ENCODE data around the gene RSPO1.

RSPO1 gene

DNA sequence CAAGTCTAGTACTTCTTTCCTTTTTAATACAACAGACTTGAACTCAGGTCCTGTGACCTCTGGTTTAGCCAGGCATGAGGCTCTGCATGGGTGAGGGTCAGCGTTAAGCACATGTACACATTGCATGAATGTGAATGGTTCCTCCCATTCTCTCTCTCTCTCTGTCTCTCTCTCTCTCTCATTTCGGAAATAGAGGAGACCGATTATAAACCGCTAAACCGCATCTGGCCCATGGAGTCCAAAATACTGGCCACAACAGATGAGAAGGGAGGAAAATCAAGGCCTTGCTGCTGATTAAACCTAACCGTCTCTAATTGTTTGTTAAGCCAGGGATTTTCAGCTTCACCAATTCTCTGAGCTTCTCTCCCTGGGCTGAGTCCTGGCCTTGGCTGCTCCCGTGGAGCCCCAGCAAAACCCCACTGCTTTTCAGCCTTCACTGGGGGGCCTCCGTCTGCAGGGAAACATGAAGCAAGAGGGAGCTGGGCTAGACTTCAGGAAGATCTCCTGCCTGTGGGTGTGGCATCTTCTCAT is 6.6 kb downstream of the RSPO1 start:
- TF ChIP-seq TEAD4 (IDR thresholded peaks at IDR 0.05) (no peak), ZBTB7A (IDR thresholded peaks at IDR 0.05; ENCODE audit: low read depth) (no peak), EP300 (IDR thresholded peaks at IDR 0.05; ENCODE audit: borderline replicate concordance) (no peak), YY1 (IDR thresholded peaks at IDR 0.05; ENCODE audit: low read depth) (no peak), TAF1 (IDR thresholded peaks at IDR 0.05; ENCODE audit: low read depth) (no peak), CREB1 (IDR thresholded peaks at IDR 0.05; ENCODE audit: low read depth) (no peak), CEBPB (IDR thresholded peaks at IDR 0.05) (no peak), FOXM1 (IDR thresholded peaks at IDR 0.05; ENCODE audit: borderline replicate concordance, low read depth) (no peak), EGR1 (IDR thresholded peaks at IDR 0.05) (no peak)
- TF ChIP-seq, protein P1, sequence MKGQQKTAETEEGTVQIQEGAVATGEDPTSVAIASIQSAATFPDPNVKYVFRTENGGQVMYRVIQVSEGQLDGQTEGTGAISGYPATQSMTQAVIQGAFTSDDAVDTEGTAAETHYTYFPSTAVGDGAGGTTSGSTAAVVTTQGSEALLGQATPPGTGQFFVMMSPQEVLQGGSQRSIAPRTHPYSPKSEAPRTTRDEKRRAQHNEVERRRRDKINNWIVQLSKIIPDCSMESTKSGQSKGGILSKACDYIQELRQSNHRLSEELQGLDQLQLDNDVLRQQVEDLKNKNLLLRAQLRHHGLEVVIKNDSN (IDR thresholded peaks at IDR 0.05), result no peak
- TF ChIP-seq, protein P2, sequence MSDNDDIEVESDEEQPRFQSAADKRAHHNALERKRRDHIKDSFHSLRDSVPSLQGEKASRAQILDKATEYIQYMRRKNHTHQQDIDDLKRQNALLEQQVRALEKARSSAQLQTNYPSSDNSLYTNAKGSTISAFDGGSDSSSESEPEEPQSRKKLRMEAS (IDR thresholded peaks at IDR 0.05), result no peak

DNA sequence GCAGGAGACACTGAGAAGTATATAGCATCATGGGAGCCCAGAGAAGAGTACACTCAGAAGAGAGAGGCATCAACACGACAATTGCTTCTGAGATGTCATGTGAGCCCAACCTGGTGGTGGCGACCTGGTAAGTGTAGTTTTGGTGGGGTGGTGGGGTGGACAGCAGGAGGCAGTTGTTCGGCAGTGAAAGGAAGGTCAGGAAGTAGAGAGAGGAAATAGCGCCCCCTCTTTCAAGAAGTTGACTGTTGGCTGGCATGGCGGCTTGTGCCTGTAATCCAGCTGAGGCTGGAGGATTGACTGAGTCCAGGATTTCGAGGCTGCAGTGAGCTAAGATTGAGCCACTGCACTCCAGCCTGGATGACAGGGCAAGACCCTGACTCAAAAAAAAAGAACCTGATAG is 12.6 kb downstream of the RSPO1 start:
- TF ChIP-seq ZBTB7A (IDR thresholded peaks at IDR 0.05; ENCODE audit: low read depth) (no peak), EGR1 (IDR thresholded peaks at IDR 0.05) (no peak), RAD21 (IDR thresholded peaks at IDR 0.05; ENCODE audit: low read depth) (no peak), YY1 (IDR thresholded peaks at IDR 0.05; ENCODE audit: low read depth) (no peak), CREB1 (IDR thresholded peaks at IDR 0.05; ENCODE audit: low read depth) (no peak), CEBPB (IDR thresholded peaks at IDR 0.05) (no peak), TAF1 (IDR thresholded peaks at IDR 0.05; ENCODE audit: low read depth) (no peak), TCF12 (IDR thresholded peaks at IDR 0.05; ENCODE audit: low read depth) (no peak), NFIC (IDR thresholded peaks at IDR 0.05) (no peak), FOXM1 (IDR thresholded peaks at IDR 0.05; ENCODE audit: borderline replicate concordance, low read depth) (no peak), TEAD4 (IDR thresholded peaks at IDR 0.05) (no peak), EP300 (IDR thresholded peaks at IDR 0.05; ENCODE audit: borderline replicate concordance) (no peak)
- TF ChIP-seq, protein P2 (IDR thresholded peaks at IDR 0.05), result no peak
- TF ChIP-seq, protein P3, sequence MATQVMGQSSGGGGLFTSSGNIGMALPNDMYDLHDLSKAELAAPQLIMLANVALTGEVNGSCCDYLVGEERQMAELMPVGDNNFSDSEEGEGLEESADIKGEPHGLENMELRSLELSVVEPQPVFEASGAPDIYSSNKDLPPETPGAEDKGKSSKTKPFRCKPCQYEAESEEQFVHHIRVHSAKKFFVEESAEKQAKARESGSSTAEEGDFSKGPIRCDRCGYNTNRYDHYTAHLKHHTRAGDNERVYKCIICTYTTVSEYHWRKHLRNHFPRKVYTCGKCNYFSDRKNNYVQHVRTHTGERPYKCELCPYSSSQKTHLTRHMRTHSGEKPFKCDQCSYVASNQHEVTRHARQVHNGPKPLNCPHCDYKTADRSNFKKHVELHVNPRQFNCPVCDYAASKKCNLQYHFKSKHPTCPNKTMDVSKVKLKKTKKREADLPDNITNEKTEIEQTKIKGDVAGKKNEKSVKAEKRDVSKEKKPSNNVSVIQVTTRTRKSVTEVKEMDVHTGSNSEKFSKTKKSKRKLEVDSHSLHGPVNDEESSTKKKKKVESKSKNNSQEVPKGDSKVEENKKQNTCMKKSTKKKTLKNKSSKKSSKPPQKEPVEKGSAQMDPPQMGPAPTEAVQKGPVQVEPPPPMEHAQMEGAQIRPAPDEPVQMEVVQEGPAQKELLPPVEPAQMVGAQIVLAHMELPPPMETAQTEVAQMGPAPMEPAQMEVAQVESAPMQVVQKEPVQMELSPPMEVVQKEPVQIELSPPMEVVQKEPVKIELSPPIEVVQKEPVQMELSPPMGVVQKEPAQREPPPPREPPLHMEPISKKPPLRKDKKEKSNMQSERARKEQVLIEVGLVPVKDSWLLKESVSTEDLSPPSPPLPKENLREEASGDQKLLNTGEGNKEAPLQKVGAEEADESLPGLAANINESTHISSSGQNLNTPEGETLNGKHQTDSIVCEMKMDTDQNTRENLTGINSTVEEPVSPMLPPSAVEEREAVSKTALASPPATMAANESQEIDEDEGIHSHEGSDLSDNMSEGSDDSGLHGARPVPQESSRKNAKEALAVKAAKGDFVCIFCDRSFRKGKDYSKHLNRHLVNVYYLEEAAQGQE (IDR thresholded peaks at IDR 0.05; ENCODE audit: low read depth), result no peak
- TF ChIP-seq, protein P1 (IDR thresholded peaks at IDR 0.05), result no peak

DNA sequence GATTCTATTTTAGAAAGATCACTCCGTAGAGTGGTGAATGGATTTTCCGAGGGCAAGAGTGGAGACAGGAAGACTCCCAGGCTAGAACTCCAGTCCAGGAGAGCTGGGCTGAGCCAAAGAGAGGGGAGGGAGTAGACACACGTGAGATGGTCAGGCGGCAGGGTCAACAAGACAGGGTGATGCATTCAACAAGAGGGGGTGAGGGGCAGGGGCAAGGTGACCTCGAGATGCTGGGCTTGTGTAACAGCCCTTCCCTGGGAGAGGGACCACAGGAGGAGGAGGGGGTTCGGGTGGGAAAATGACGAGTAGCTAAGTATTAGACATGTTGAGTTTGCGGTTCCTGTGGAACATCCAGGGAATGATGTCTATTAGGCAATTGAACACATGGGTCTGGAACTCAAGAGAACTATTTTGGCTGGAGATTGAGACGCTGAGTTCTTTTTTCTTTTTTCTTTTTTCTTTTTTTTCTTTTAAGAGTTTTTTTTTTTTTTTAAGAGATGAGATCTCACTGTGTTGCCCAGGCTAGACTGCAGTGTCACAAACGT is 13.3 kb downstream of the RSPO1 start:
- no peak for TF ChIP-seq YY1 (IDR thresholded peaks at IDR 0.05; ENCODE audit: low read depth)
- TF ChIP-seq, protein P2 (IDR thresholded peaks at IDR 0.05), result no peak
- no peak for TF ChIP-seq CREB1 (IDR thresholded peaks at IDR 0.05; ENCODE audit: low read depth)
- no peak for TF ChIP-seq CEBPB (IDR thresholded peaks at IDR 0.05)

DNA sequence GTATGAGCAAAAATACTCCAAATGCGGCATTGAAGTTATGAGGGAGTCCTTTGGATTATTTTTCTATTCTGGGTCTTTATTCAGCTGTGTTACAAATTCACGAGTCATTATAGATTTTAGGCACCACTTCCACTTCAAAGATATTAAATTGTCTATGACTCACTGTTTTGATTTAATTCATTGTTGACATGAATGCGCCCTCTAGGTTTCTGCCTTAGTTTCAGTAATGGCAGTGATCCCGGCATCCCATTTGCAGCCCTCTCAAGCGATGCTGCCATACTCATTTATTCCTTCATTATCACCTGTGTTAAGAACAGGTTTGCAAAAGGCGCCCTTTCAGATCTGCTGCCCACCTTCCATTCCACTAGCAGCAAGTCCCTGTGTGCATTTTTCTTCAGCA is 14.0 kb downstream of the RSPO1 start:
- TF ChIP-seq, protein P3 (IDR thresholded peaks at IDR 0.05; ENCODE audit: low read depth), result no peak
- TF ChIP-seq NFIC (IDR thresholded peaks at IDR 0.05), result no peak
- no peak for TF ChIP-seq ZBTB7A (IDR thresholded peaks at IDR 0.05; ENCODE audit: low read depth)

DNA sequence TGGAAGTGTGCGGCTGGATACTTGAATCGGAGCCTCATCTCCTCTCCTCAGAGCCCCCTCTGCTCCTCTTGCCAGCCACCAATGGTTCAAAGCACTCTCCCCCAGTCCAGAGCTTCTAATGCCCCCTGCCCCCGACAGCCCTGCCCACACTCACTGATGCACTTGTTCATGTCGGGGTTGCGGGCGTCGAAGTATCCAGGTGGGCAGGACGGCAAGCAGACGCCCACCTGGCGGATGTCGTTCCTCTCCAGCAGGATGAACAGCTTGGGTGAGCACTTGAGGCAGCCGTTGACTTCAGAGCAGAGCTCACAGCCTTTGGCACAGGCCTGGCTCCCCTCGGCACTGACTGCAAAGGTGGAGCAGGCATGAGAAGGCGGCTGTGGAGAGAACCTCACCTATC is 18.4 kb downstream of the RSPO1 start:
- TF ChIP-seq RAD21 (IDR thresholded peaks at IDR 0.05; ENCODE audit: low read depth) (no peak), EGR1 (IDR thresholded peaks at IDR 0.05) (no peak), YY1 (IDR thresholded peaks at IDR 0.05; ENCODE audit: low read depth) (no peak), TAF1 (IDR thresholded peaks at IDR 0.05; ENCODE audit: low read depth) (no peak)

DNA sequence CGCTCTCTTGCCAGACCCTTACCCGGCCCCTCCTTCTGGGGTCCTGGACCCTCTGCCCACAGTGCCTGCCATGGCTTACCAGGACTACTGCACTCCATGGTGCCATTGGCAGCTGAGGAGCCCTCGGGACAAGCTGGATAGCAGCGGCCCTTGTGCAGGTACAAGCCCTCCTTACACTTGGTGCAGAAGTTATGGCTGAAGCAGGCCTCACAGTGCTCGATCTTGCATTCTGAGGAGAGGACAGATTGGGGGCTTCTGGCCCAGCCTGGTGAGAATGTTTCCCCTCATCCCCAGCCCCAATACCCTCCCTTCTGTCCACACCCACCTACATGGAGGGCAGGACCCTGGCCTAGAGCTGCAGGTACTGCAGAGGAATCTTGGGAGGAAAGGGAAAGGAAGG is 20.6 kb downstream of the RSPO1 start:
- TF ChIP-seq CREB1 (IDR thresholded peaks at IDR 0.05; ENCODE audit: low read depth), result no peak
- no peak for TF ChIP-seq ZBTB7A (IDR thresholded peaks at IDR 0.05; ENCODE audit: low read depth)
- TF ChIP-seq, protein P1 (IDR thresholded peaks at IDR 0.05), result no peak
- no peak for TF ChIP-seq TEAD4 (IDR thresholded peaks at IDR 0.05)
- TF ChIP-seq EP300 (IDR thresholded peaks at IDR 0.05; ENCODE audit: borderline replicate concordance), result no peak
- TF ChIP-seq, protein P3 (IDR thresholded peaks at IDR 0.05; ENCODE audit: low read depth), result no peak
- no peak for TF ChIP-seq NFIC (IDR thresholded peaks at IDR 0.05)
- no peak for TF ChIP-seq EGR1 (IDR thresholded peaks at IDR 0.05)
- no peak for TF ChIP-seq FOXM1 (IDR thresholded peaks at IDR 0.05; ENCODE audit: borderline replicate concordance, low read depth)
- no peak for TF ChIP-seq TCF12 (IDR thresholded peaks at IDR 0.05; ENCODE audit: low read depth)

All from Ishikawa (cell line).